ENCODE results near the gene HERC2.

- TF ChIP-seq CTCF (IDR thresholded peaks at IDR 0.05) (no peak), POLR2AphosphoS5 (IDR thresholded peaks at IDR 0.05; ENCODE audit: low read depth, low read length) (no peak), TCF7L2 (IDR thresholded peaks at IDR 0.05; ENCODE audit: low read depth, low read length) (no peak), SIN3A (IDR thresholded peaks at IDR 0.05; ENCODE audit: borderline replicate concordance, insufficient read depth, low read depth, low read length) (no peak)
- TF ChIP-seq, protein P1, sequence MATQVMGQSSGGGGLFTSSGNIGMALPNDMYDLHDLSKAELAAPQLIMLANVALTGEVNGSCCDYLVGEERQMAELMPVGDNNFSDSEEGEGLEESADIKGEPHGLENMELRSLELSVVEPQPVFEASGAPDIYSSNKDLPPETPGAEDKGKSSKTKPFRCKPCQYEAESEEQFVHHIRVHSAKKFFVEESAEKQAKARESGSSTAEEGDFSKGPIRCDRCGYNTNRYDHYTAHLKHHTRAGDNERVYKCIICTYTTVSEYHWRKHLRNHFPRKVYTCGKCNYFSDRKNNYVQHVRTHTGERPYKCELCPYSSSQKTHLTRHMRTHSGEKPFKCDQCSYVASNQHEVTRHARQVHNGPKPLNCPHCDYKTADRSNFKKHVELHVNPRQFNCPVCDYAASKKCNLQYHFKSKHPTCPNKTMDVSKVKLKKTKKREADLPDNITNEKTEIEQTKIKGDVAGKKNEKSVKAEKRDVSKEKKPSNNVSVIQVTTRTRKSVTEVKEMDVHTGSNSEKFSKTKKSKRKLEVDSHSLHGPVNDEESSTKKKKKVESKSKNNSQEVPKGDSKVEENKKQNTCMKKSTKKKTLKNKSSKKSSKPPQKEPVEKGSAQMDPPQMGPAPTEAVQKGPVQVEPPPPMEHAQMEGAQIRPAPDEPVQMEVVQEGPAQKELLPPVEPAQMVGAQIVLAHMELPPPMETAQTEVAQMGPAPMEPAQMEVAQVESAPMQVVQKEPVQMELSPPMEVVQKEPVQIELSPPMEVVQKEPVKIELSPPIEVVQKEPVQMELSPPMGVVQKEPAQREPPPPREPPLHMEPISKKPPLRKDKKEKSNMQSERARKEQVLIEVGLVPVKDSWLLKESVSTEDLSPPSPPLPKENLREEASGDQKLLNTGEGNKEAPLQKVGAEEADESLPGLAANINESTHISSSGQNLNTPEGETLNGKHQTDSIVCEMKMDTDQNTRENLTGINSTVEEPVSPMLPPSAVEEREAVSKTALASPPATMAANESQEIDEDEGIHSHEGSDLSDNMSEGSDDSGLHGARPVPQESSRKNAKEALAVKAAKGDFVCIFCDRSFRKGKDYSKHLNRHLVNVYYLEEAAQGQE (IDR thresholded peaks at IDR 0.05; ENCODE audit: insufficient read depth in 1 of 2, low read depth in 2 of 2, low read length in 1 of 2): no peak
Measured at GRCh38 chr15:28100516-28101195, 221.3 kb downstream of the HERC2 start.
